ENCODE data around the gene YAP1. TPM values are rescaled to one million over a fixed set of nuclear protein-coding genes. Genes with fewer than 3 reads are reported as not detected.

Gene YAP1
- total and polyA plus RNA-seq, 2 of the 4 experiments (the other 2 are of a cell fraction): 121 to 251 TPM

DNA sequence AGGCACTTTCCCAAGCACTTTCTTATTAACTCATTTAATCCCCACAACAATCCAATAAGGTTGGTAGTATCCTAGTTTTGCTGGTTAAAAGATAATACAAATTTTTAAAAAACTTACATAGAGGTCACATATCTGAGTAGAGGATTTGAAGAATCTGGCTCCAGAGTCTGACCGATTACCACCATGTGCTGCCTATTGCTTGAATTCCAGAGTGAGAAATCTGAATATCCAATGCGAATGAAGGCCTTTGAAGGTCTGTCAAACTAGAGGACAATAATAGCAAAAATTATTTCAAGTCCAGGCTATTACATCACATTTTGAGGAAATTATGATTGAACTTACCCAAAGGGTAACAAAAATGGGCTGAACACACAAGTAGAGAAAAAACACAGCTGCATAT is 129.2 kb downstream of the YAP1 start:
- no TSS peak for BruUV-seq (replicated peaks)
- H2AFZ ChIP-seq (replicated peaks; ENCODE audit: low read length, poor library complexity): no peak overlapping the region
- no peak overlapping the region for H2BK20ac ChIP-seq (ENCODE audit: low read depth, low read length)
- no peaks in the 10 kb centered on the region for H3K9me3 ChIP-seq (ENCODE audit: control insufficient read depth, insufficient read depth, low read length)
- WGBS, 2 experiments (ENCODE audit: extremely low coverage in 2 of 2, insufficient read length in 1 of 2): no CpG with 5 or more reads among the region's 2 CpGs
- H3K14ac ChIP-seq (replicated peaks; ENCODE audit: low read depth, low read length): no peak overlapping the region
- no peak overlapping the region for H3K4me2 ChIP-seq (ENCODE audit: low read depth, low read length)
- no peak overlapping the region for H3K9ac ChIP-seq (ENCODE audit: low read depth, low read length)
- no peaks in the 10 kb centered on the region for H3K36me3 ChIP-seq (ENCODE audit: control insufficient read depth, insufficient read depth, low read length)
- no peaks in the 10 kb centered on the region for H4K20me1 ChIP-seq (ENCODE audit: insufficient read depth, low read length)
- TF ChIP-seq MAFK (IDR thresholded peaks at IDR 0.05; ENCODE audit: low read depth, low read length): no peak
- TF ChIP-seq, protein P1, sequence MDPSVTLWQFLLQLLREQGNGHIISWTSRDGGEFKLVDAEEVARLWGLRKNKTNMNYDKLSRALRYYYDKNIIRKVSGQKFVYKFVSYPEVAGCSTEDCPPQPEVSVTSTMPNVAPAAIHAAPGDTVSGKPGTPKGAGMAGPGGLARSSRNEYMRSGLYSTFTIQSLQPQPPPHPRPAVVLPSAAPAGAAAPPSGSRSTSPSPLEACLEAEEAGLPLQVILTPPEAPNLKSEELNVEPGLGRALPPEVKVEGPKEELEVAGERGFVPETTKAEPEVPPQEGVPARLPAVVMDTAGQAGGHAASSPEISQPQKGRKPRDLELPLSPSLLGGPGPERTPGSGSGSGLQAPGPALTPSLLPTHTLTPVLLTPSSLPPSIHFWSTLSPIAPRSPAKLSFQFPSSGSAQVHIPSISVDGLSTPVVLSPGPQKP (IDR thresholded peaks at IDR 0.05; ENCODE audit: borderline replicate concordance, low read depth, low read length): no peak
- no peak for TF ChIP-seq CHD1 (IDR thresholded peaks at IDR 0.05; ENCODE audit: low read depth, low read length)
- no peak for TF ChIP-seq POLR2A (IDR thresholded peaks at IDR 0.05; ENCODE audit: low read depth, low read length)
- TF ChIP-seq RAD21 (IDR thresholded peaks at IDR 0.05; ENCODE audit: low read length): no peak
- TF ChIP-seq MAZ (IDR thresholded peaks at IDR 0.05; ENCODE audit: borderline replicate concordance, low read depth, low read length): no peak
- TF ChIP-seq CEBPB (IDR thresholded peaks at IDR 0.05; ENCODE audit: low read depth, low read length): no peak
- TF ChIP-seq MXI1 (IDR thresholded peaks at IDR 0.05; ENCODE audit: borderline replicate concordance, low read depth, low read length): no peak
- TF ChIP-seq RFX5 (IDR thresholded peaks at IDR 0.05; ENCODE audit: low read depth, low read length): no peak
- no peak for TF ChIP-seq SMC3 (IDR thresholded peaks at IDR 0.05; ENCODE audit: low read depth, low read length)
- TF ChIP-seq FOS (IDR thresholded peaks at IDR 0.05; ENCODE audit: low read depth, low read length): no peak
- TF ChIP-seq RCOR1 (IDR thresholded peaks at IDR 0.05; ENCODE audit: insufficient replicate concordance, low read length): no peak
- no peak for TF ChIP-seq BHLHE40 (IDR thresholded peaks at IDR 0.05; ENCODE audit: low read depth, low read length)
- TF ChIP-seq, protein P2, sequence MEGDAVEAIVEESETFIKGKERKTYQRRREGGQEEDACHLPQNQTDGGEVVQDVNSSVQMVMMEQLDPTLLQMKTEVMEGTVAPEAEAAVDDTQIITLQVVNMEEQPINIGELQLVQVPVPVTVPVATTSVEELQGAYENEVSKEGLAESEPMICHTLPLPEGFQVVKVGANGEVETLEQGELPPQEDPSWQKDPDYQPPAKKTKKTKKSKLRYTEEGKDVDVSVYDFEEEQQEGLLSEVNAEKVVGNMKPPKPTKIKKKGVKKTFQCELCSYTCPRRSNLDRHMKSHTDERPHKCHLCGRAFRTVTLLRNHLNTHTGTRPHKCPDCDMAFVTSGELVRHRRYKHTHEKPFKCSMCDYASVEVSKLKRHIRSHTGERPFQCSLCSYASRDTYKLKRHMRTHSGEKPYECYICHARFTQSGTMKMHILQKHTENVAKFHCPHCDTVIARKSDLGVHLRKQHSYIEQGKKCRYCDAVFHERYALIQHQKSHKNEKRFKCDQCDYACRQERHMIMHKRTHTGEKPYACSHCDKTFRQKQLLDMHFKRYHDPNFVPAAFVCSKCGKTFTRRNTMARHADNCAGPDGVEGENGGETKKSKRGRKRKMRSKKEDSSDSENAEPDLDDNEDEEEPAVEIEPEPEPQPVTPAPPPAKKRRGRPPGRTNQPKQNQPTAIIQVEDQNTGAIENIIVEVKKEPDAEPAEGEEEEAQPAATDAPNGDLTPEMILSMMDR (conservative IDR thresholded peaks at IDR 0.05; ENCODE audit: low read depth, low read length): no peak
- no peak for TF ChIP-seq USF2 (IDR thresholded peaks at IDR 0.05; ENCODE audit: low read depth, low read length)
- CTCF ChIA-PET: no interaction called here
- H3K4ac ChIP-seq (ENCODE audit: low read depth, low read length): no peak overlapping the region
- no peak overlapping the region for H3K23ac ChIP-seq (ENCODE audit: low read depth, low read length)
- ATAC-seq (ENCODE audit: low read depth) (no peak), DNase-seq (no peak)
- H2AK5ac ChIP-seq (ENCODE audit: low read depth, low read length): no peak overlapping the region
- H3K4me3 ChIP-seq (ENCODE audit: insufficient read depth, low read depth, low read length): no peak overlapping the region
- H3K4me1 ChIP-seq (ENCODE audit: control insufficient read depth, insufficient read depth, low read length): peaks cover 10% of the 10 kb centered on the region
- H4K5ac ChIP-seq (ENCODE audit: low read depth, low read length): no peak overlapping the region
- H3K27ac ChIP-seq (ENCODE audit: insufficient read depth, low read length): no peak overlapping the region
- POLR2A ChIA-PET (ENCODE audit: unreplicated experiment): no interaction called here
- H3K9me1 ChIP-seq (ENCODE audit: insufficient read depth, low read length): peaks cover 12% of the 10 kb centered on the region; the same call in 1 of the 2 replicates
- H4K8ac ChIP-seq (ENCODE audit: low read depth in 2 of 2, low read length in 2 of 2): no peak overlapping the region
- no peaks in the 10 kb centered on the region for H3K27me3 ChIP-seq (ENCODE audit: control insufficient read depth, insufficient read depth, low read length)
- dilution Hi-C loops (cut with HindIII; ENCODE audit: low sequenced_read_pairs, unreplicated experiment) (no loop called here), in situ Hi-C loops (cut with MboI; ENCODE audit: low sequenced_read_pairs) (loop anchor here (25.0 kb wide), 1 partner anchor 377 kb away; no protein-coding TSS in a partner anchor), intact Hi-C loops (cut with micrococcal nuclease) (no loop called here)
- no peak overlapping the region for H2BK5ac ChIP-seq (ENCODE audit: low read depth, low read length, poor library complexity, severe bottlenecking)
- no peak overlapping the region for H2BK15ac ChIP-seq (ENCODE audit: low read depth, low read length)
- H3K18ac ChIP-seq (ENCODE audit: low read depth, low read length): no peak overlapping the region
- no peak overlapping the region for H2BK120ac ChIP-seq (ENCODE audit: low read depth, low read length)
- no peaks in the 10 kb centered on the region for H3K79me1 ChIP-seq (ENCODE audit: low read depth in 1 of 2, low read length in 2 of 2)
- no peak overlapping the region for H3K56ac ChIP-seq (ENCODE audit: extremely low read depth, insufficient read depth, low read length)
- H4K91ac ChIP-seq (ENCODE audit: insufficient read depth, low read depth, low read length): no peak overlapping the region
- H2AK9ac ChIP-seq (replicated peaks; ENCODE audit: low read depth, low read length, poor library complexity): no peak overlapping the region
